NT2/D1 (cell line): ENCODE results near the gene SI.
"Not testable (repeated sequence)": the region's sequence is repeated elsewhere in the genome, so short reads cannot be mapped to it uniquely, and the experiment has no call there.

Experiments
- DNase-seq: peaks from one replicate; pipeline ENCODE4 v3.0.0-alpha.2; 2011; ENCODE audit warnings: low read depth, low spot score
- H3K27me3 ChIP-seq: 2 replicates; pipeline ENCODE4 v1.6.0; 2011; ENCODE audit warnings: mild to moderate bottlenecking; ENCODE audit not compliant: insufficient read length, insufficient read depth
- H3K36me3 ChIP-seq: 2 replicates; pipeline ENCODE4 v1.6.1; 2011; ENCODE audit warnings: mild to moderate bottlenecking, low read length, mixed read lengths; ENCODE audit not compliant: insufficient read depth, insufficient read length
- H3K4me1 ChIP-seq: 2 replicates; pipeline ENCODE4 v1.5.1; 2011; ENCODE audit not compliant: insufficient read depth, insufficient read length
- H3K4me3 ChIP-seq: 2 replicates; pipeline ENCODE4 v1.5.1; 2011; ENCODE audit warnings: low read depth; ENCODE audit not compliant: insufficient read length
- H3K9ac ChIP-seq: 2 replicates; pipeline ENCODE4 v1.6.0; 2011; ENCODE audit warnings: low read depth; ENCODE audit not compliant: insufficient read length
- H3K9me3 ChIP-seq: 2 replicates; pipeline ENCODE4 v1.5.1; 2011; ENCODE audit warnings: mild to moderate bottlenecking, low read length; ENCODE audit not compliant: insufficient read depth
- SUZ12 ChIP-seq: IDR thresholded peaks from 2 replicates; pipeline ENCODE4 v1.6.1; 2011; ENCODE audit not compliant: insufficient read length, insufficient read depth; ENCODE audit errors: extremely low read depth
- YY1 ChIP-seq: IDR thresholded peaks from 2 replicates; pipeline ENCODE4 v1.6.1; 2011; ENCODE audit not compliant: insufficient read length, insufficient read depth
- ZNF274 ChIP-seq: IDR thresholded peaks from 2 replicates; pipeline ENCODE4 v1.6.1; 2011; ENCODE audit warnings: mild to moderate bottlenecking, low read depth, low read length

The SI gene

DNA sequence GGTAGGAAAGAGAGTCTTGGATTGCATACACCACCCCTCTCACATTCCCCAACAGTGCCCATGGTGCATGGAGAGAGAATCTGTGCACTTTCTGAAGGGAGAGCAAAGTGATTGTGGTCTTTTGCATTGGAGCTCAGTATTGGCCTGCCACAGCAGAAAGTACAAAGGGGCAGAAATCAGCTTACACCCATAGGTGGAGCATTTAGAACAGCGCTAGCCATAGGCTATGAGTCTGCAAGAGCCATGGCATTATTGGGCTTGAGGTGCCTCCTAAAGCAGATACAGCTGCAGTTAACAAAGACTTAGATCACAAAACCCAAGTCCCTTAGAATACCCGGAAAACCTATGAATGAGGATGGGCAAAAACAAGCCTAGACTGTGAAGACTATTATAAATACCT is 21.8 kb downstream of the SI start:
- Histone ChIP-seq H3K4me3 (no peak overlapping the region), H3K4me1 (no peaks in the 10 kb centered on the region), H3K9me3 (no peaks in the 10 kb centered on the region), H3K9ac (no peak overlapping the region), H3K36me3 (no peaks in the 10 kb centered on the region), H3K27me3 (no peaks in the 10 kb centered on the region)
- TF ChIP-seq ZNF274 (no peak), SUZ12 (no peak), YY1 (no peak)
- no peak for DNase-seq

DNA sequence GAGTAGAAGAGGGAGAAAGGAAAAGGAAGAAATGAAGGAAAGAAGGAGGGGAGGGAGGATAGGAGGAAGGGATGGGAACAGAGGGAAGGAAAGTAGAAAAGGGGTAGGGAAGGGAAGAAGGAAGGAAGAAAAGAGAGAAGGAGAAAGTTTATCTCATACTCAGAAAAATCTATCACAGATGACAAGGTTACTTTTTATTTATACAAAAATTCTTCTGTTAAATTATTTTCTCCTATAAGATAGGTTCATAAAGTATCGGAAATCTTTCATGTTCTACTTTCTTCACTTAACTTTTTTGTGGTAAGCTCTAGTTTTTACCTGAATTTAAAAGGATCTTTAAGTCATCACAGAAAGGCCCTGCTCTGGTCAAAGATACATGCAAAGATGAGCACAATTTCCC is 38.1 kb downstream of the SI start:
- TF ChIP-seq YY1 (no peak), ZNF274 (no peak), SUZ12 (no peak)
- H3K4me1 ChIP-seq = no peaks in the 10 kb centered on the region
- DNase-seq = no peak
- no peaks in the 10 kb centered on the region for H3K36me3 ChIP-seq
- no peak overlapping the region for H3K4me3 ChIP-seq
- H3K9ac ChIP-seq = no peak overlapping the region
- no peaks in the 10 kb centered on the region for H3K9me3 ChIP-seq
- no peaks in the 10 kb centered on the region for H3K27me3 ChIP-seq

DNA sequence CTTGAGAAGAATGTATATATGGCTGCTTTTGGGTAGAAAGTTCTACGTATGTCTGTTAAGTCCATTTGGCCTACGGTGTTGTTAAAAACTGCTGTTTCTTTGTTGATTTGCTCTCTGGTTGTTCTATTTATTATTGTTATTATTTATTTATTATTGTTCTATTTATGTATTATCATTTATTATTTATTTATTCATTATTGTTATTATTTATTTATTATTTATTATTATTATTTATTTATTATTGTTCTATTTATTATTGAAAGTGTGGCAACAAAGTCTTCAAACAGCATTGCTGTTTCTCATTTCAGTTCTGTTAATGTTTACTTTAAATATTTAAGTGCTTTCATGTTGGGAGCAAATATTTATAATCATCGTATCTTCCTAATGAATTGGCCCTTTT is 66.7 kb downstream of the SI start:
- Histone ChIP-seq H3K27me3 (no peaks in the 10 kb centered on the region), H3K36me3 (no peaks in the 10 kb centered on the region), H3K4me1 (no peaks in the 10 kb centered on the region), H3K9ac (no peak overlapping the region), H3K4me3 (no peak overlapping the region), H3K9me3 (no peaks in the 10 kb centered on the region)
- TF ChIP-seq SUZ12 (no peak), YY1 (no peak), ZNF274 (no peak)
- no peak for DNase-seq

DNA sequence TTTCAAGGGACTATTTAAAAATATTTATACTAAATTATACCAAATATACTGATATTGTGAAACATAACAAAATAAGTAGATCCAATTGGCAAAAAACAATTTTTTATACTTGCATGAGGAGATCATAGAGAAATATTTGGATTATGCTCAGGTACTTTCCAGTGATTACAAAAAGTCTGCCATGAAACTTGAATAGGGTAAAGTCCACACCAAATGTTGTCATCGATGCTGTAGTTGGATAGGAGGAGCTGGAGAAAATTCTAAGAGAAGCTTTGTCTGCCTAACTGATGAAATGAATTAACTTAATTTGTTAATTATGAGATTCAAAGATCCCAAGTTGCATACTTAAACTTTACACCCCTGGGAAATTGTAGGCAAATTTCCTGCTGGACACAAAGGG is 93.3 kb downstream of the SI start:
- Histone ChIP-seq H3K4me1 (no peaks in the 10 kb centered on the region), H3K9ac (no peak overlapping the region), H3K27me3 (no peaks in the 10 kb centered on the region), H3K9me3 (no peaks in the 10 kb centered on the region), H3K36me3 (no peaks in the 10 kb centered on the region), H3K4me3 (no peak overlapping the region)
- TF ChIP-seq ZNF274 (no peak), YY1 (no peak), SUZ12 (no peak)
- DNase-seq = no peak

DNA sequence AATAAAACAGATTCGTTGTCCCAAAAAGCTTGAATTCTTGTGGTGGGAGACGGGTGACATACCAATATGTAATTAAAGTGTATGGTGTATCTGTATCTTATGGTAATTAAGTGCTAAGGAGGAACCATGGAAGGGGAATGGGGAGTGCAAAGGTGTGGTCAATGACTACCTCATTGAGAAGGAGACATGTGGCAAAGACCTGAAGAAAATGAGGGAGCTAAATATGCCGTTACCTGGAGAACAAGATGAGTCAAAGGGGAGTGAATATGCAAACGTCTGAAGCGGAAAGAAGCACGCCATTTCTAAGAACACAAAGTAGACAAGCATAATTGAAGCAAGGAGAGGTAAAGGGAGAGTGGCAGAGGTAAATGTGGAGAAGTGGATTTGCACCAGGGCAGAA is 115.7 kb downstream of the SI start:
- Histone ChIP-seq H3K27me3 (no peaks in the 10 kb centered on the region), H3K36me3 (no peaks in the 10 kb centered on the region), H3K9me3 (no peaks in the 10 kb centered on the region), H3K4me3 (no peak overlapping the region), H3K4me1 (no peaks in the 10 kb centered on the region), H3K9ac (no peak overlapping the region)
- no peak for TF ChIP-seq ZNF274
- TF ChIP-seq YY1 = no peak
- no peak for TF ChIP-seq SUZ12
- DNase-seq = no peak

DNA sequence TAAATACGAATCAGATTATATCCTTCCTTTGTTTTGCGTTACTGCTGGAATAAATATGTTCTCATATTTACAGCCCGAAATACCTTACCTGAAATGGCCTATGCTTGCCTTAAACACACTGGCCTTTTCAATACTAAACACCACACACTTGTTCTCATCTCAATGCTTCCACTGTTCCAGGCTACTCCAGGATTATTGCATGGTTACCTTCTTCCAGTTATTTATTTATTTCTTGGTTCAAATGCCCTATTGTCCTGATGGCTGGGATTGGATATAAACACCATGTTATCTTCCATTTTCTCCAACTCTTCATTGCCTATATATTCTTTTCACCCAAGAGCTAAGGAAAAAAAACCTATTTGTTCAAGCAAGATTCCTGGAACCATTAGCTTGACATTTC is 125.3 kb downstream of the SI start:
- H3K9me3 ChIP-seq = no peaks in the 10 kb centered on the region
- no peak overlapping the region for H3K9ac ChIP-seq
- DNase-seq = no peak
- H3K4me1 ChIP-seq = no peaks in the 10 kb centered on the region
- no peaks in the 10 kb centered on the region for H3K36me3 ChIP-seq
- TF ChIP-seq SUZ12 (no peak), ZNF274 (no peak), YY1 (no peak)
- no peaks in the 10 kb centered on the region for H3K27me3 ChIP-seq
- H3K4me3 ChIP-seq = no peak overlapping the region

DNA sequence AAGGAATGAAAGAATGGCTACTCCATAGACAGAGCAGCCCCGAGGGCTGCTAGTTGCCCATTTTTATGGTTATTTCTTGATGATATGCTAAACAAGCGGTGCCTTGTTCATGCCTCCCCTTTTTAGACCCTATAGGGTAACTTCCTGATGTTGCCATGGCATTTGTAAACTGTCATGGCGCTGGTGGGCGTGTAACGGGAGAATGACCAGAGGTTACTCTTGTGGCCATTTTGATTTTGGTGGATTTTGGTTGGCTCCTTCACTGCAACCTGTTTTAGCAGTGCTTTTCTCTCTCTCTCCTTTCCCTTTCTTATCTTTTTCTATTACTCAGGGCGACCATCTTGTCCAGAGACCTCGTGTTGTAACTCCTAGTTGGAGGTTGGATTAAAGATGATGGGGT is 126.9 kb downstream of the SI start:
- H3K9ac ChIP-seq, DNase-seq, H3K9me3 ChIP-seq, H3K27me3 ChIP-seq, H3K36me3 ChIP-seq, H3K4me1 ChIP-seq, H3K4me3 ChIP-seq: not testable (repeated sequence)

DNA sequence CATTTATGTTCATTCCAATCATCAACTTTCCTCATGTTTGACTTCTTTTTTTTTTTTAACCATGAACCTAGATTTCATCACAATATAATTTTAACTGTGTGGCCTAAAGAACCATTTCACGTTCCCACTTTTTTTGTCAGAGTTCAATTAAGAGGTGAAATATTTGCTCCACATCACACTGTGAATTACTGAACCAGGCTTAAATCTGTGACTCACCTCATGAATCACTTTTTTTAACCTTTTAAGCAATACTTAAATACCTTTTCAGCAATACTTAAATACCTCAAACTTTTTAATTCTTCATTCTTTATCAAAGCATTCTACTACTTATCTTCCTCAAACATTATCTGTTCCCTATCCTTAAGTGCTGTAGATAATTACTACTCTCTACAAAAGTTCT is 137.6 kb downstream of the SI start:
- no peaks in the 10 kb centered on the region for H3K4me1 ChIP-seq
- H3K4me3 ChIP-seq = no peak overlapping the region
- no peak for TF ChIP-seq SUZ12
- TF ChIP-seq ZNF274 = no peak
- no peak for TF ChIP-seq YY1
- no peaks in the 10 kb centered on the region for H3K9me3 ChIP-seq
- H3K9ac ChIP-seq = no peak overlapping the region
- no peak for DNase-seq
- no peaks in the 10 kb centered on the region for H3K36me3 ChIP-seq
- H3K27me3 ChIP-seq = no peaks in the 10 kb centered on the region
